ENCODE measurements around the gene ARSB.

DNA sequence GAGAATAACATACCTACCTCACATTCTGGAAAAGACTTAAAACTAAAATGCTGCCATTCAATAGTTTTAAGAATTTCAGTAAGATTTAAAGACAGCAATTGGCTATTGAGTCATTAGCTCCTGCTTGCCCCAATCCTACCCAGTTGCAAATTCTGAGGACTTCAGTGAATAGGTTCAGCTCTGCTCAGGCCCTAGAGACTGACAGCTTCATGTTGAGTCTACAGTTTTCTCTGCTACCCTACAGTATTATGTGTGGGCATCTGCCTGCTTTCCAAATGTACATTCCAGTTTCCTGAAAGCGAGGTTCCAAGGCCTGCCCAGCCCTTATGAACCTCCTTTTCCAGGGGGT, 61.5 kb downstream of the ARSB start:
- TF ChIP-seq CTCF (IDR thresholded peaks at IDR 0.05; ENCODE audit: low read depth, low read length, poor library complexity, severe bottlenecking) (no peak), EZH2phosphoT487 (IDR thresholded peaks at IDR 0.05; ENCODE audit: borderline replicate concordance, low read length) (no peak)
